NCI-H2107 treated with DMSO at 0.1 percent for 48 hours (cell line): ENCODE results near the gene RMI2.

ENCODE experiments used
- DNase-seq: peaks from one replicate; lab custom pipeline; 2025; ENCODE audit not compliant: unreplicated experiment; lab: John Stamatoyannopoulos, UW

RMI2 gene

GRCh38 chr16:11309895-11310633 lies 35.2 kb upstream of the RMI2 start:
- peak; percentile 34 for DNase-seq

GRCh38 chr16:11310634-11310977 lies 34.7 kb upstream of the RMI2 start:
- DNase-seq = no peak

GRCh38 chr16:11310997-11311561 lies 34.2 kb upstream of the RMI2 start:
- DNase-seq = no peak

- DNase-seq = no peak
Observed at GRCh38 chr16:11312718-11313492, 32.4 kb upstream of the RMI2 start.

- no peak for DNase-seq
Observed at GRCh38 chr16:11313493-11314308, 31.6 kb upstream of the RMI2 start.

- DNase-seq = no peak
Observed at GRCh38 chr16:11314309-11314894, 30.9 kb upstream of the RMI2 start.

- no peak for DNase-seq
Observed at GRCh38 chr16:11315510-11315909, 29.7 kb upstream of the RMI2 start.

- DNase-seq = no peak
Observed at GRCh38 chr16:11316331-11317015, 28.8 kb upstream of the RMI2 start.

- DNase-seq = no peak
Observed at GRCh38 chr16:11318817-11319216, 26.4 kb upstream of the RMI2 start.

- DNase-seq = no peak
Observed at GRCh38 chr16:11319529-11320146, 25.6 kb upstream of the RMI2 start.

GRCh38 chr16:11320170-11320569 lies 25.1 kb upstream of the RMI2 start:
- peak; percentile 31 for DNase-seq

- no peak for DNase-seq
Observed at GRCh38 chr16:11321662-11322061, 23.6 kb upstream of the RMI2 start.

GRCh38 chr16:11322823-11323222 lies 22.4 kb upstream of the RMI2 start:
- DNase-seq = no peak

- no peak for DNase-seq
Observed at GRCh38 chr16:11323551-11324336, 21.5 kb upstream of the RMI2 start.

GRCh38 chr16:11325404-11326083 lies 19.7 kb upstream of the RMI2 start:
- DNase-seq = no peak

- DNase-seq = no peak
Observed at GRCh38 chr16:11326084-11326736, 19.0 kb upstream of the RMI2 start.

GRCh38 chr16:11326737-11327276 lies 18.5 kb upstream of the RMI2 start:
- no peak for DNase-seq
